Measurements from ENCODE around the gene GPHN.

GPHN gene

DNA sequence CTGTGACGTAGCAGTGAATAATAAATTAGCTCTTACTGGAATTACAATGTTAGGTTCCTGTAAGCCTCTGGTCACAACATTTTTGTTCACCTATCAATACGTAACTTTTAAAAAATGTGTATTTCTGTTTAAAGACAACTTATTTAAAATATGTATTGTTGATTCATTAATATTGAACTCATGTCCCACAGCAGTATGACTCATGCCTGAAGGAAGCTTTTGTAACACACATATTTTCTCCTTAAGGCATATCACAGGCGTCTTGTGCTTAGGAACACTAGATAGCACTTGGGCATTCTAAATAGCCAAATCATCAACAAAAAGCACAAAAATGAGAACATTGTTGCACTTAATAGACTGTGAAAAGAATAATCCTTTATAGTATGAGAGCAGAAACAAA is 92.5 kb downstream of the GPHN start:
- no peak for DNase-seq (ENCODE audit: low read depth)

DNA sequence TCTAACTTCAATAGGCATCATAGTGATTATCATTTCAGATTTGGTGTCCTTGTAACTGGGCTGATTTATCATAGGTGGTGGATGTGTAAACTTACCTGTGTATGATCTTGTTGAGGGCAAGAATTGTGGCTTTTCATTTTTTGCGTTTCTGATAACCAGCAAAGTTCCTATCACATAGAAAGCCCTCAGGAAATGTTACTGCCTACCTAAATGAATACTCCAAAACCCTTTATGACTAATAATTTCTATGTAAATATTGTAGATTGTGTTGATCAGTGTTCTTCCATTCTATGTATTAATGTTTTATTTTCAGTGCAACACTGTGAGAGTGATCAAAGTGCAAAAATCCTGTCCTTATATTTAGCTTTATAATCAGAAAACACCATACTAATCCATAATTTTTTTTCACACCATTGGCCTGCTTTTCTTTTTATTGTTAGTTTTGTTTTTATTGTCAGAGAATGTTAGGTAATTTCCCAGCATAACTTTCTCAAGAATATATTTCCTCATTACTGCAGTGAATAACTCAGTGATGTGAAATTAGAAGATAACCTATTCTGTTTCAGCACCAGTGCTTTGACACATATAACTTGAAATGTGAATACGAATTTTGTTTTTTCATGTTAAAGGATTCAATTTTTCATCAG is 94.1 kb downstream of the GPHN start:
- no peak for DNase-seq (ENCODE audit: low read depth)

DNA sequence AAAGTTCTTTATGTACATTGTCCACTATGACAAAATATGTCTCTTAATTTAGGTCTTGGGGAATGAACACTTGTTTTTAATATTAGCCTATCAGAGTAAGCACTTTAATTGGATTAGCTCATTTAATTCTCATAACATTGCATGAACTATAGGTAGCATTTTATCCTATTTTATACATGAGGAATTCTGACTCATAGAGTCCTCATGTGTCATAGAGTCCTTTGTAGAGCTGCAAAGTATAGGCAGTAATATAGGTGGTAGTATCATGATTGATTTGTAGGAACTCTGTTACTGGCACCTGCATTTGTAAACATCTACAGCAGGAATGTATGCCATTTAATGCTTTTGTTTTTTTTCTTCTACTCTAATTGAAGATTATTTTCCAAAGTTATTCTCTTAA is 96.0 kb downstream of the GPHN start:
- no peak for DNase-seq (ENCODE audit: low read depth)

DNA sequence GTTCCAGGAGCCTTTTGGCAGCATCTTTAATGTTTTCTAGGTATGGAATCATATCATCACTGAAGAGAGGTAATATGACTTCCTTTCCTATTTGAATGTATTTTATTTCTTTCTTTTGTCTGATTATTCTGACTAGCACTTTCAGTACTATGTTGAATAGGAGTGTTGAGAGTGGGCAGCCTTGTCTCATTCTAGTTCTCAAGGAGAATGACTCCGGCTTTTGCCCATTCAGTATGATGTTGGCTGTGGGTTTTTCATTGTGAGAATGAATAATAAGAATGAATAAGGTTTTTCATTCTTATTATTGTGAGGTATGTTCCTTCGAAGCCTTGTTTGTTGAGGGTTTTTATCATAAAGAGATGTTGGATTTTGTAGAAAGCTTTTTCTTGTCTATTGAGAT is 98.9 kb downstream of the GPHN start:
- DNase-seq (ENCODE audit: low read depth) = no peak

DNA sequence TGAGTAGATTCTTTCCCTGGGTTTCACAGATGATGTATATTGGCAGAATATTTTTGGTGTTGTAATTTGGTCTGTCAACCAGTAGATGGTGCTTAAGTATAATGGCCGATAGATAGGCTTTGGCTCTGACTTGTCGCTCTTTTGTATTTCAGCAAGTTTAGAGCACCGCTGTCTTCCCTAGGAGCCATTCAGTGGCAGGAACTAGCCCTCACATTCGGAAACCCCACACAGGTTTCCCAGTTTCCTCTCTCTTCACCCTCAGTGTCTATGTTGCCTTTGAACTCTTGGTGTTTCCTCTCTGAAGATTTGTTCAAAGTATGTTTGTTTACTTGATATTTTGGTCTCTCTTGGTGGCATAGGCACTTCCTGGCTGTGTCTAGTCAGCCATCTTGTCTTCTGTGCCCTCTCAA is 102.2 kb downstream of the GPHN start:
- DNase-seq (ENCODE audit: low read depth) = no peak

DNA sequence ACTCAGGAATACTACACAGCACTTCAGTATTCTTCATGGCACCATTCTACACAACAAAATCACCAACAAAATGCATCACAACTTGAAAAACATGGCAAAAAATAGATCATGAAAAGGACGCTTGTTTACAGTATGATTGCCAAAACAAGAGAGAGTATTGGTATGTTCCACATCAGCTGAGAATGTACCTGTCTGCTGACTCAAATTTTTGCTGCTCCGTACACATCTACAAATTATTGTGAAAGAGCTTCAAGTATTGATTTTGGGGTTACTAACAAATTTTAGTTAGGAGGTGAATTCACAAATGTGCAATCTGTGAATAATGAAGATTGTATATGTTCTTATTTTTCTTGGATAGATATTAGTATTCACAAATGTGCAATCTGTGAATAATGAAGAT is 105.4 kb downstream of the GPHN start:
- DNase-seq (ENCODE audit: low read depth) = no peak

DNA sequence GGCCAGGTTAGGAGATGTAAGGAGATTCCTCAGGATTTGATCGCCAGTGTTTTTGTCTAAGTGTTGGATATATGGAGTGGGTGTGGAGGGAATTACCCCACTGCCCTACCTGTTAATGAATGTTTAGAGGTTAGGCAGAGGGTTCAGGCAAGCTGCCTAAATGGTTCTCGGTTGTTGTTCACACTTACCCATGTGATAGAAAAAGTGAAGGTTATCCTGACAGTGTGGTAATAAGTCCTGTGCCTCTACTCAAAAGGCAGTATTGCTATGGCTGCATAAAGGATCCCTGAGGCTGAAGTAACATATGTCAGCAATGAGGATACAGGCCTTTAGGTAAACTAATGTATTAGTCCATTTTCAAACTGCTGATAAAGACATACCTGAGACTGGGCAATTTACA is 112.0 kb downstream of the GPHN start:
- DNase-seq (ENCODE audit: low read depth) = no peak

DNA sequence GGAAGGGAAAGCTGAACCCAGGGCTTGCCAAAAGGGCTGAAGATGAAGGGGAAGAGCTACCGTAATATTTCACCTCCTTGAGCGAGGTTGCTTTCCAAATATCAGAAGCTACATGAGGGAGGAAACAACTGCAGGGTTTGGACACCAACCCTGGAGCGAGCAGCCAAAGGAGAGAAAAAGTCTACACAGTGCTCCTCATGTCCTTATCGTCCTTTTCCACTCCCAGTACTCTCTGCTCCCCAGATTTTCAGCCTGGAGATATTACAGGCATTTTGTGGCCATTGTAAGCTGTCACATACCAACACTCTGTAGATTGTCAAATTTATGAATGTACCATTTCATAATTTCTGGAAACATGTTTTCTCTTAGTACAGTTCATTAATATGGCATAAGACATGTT is 115.9 kb downstream of the GPHN start:
- no peak for DNase-seq (ENCODE audit: low read depth)

DNA sequence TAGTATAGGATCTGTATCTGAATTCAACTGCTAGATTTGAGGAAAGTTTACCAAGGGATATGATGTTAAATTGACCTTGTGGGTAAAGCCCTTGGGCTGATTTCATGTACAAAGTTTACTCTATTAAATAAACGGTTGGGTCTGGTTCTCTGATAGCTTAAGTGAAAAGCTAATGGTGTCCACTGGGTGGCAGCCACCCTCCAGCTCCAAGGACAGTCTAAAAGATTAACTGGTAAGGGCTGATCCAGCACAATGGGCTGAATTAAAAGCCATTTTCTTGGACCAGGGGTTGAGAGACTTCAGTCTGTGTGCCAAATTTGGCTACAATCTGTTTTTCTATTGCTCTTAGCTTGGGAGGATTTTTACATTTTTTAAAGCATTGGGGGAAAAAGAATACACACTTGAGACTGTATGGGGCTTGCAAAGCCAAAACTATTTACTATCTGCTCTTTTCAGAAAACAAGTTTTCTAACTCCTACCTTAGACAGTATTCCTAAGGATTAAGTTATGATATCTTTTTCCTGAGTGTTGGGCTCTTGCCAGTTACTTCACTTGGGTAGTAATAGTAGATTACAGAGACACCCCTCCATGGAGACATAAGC is 116.5 kb downstream of the GPHN start:
- no peak for DNase-seq (ENCODE audit: low read depth)

DNA sequence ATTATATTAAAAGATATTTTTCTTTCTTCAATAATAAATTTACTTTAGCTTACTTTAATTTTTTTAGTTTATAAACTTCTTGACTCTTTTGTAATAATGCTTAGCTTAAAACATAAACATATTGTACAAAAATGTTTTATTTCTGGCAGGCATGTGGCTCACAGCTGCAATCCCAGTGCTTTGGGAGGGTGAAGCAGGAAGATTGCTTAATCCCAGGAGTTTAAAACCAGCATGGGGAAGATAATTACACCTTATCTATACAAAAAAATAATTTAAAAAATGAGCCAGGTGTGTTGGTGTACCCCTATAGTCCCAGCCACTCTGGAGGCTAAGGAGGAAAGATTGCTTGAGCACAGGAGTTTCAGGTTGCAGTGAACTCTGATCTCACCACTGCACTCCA is 120.7 kb downstream of the GPHN start:
- DNase-seq (ENCODE audit: low read depth) = no peak

DNA sequence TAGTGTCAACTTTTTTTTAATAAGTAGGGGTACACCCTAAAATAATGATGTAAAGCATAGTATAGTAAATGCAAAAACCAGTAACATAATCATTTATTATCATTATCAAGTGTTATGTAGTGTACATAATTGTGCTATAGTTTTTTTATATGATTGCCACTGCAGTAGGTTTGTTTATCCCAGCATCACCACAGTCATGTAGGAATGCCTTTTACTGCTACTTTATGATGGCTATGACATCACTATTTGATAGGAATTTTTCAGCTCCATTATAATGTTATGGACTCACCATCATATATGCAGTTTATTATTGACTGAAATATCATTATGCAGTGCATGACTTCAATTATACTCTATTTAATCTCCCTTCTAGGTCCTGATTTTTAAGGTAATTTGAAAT is 121.6 kb downstream of the GPHN start:
- no peak for DNase-seq (ENCODE audit: low read depth)

DNA sequence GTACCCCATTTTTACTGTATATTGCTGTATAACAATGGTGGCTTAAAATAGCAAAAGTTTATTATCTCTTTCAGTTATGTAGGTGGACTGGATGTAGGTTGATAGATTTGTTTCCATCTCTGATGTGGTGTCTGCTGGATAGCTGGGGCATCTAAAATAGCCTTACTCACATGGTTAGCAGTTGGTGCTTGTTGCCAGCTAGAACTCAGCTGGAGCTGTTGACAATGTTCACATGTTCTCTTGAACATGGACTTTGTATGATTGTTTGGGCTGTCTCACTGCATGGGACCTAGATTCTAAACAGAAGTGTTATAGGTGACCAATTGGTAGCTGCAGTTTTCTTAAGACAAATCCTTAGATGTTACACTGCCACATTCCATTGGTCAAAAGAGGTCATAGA is 126.9 kb downstream of the GPHN start:
- no peak for DNase-seq (ENCODE audit: low read depth)

DNA sequence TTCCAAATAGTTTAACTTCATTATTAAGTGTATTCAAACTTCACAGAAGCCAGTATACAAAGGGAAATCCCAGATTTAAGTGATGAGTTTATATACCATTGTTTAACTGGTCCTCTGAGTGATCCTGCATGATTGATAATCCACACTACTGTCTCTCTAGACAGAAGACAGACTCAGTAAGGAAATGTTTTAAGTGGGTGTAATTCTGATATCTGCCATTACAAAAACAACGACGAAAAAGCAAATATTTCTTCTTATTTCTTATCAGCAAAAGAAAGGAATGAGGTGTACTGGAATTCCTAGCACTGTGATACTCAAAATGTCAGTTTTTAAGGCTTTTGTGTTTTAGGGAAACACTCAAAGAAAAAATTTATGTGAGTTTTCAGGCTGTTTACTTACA is 127.5 kb downstream of the GPHN start:
- DNase-seq (ENCODE audit: low read depth) = no peak

DNA sequence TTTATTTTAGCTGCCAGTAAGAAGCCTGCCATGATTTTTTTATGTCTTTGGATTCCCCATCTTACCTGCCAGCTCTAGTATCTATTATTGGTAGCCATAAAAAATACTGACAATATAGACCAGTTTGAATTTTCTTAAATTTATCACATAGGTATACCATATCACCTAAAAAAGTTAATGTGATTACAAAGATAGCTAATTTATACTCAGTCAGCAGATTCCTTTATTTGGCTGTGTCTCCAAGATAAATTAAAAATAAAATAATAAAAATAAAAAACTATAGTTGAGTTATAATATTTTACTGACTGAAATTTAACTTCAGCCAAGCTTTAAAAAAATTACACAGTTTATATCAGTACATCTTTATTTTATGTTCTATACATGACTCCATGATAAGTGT is 128.3 kb downstream of the GPHN start:
- DNase-seq (ENCODE audit: low read depth) = no peak

DNA sequence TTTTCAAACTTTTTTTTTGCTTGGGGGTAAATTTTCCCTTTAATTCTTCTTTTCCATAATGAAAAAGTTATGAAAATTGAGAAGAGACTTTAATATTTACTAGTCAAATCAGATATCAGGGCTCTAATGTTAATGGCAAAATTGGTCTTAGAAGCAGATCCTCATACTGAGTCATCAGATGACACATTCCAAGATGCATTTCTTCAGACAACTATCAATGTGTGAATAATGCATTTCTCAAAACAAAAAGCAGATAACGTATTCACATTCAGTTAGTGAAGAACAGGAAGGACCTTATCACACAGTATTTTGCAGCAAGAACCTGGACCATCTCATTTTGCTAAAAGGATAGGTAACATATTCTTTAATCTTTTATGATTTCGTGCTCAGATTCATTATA is 130.7 kb downstream of the GPHN start:
- DNase-seq (ENCODE audit: low read depth) = no peak

DNA sequence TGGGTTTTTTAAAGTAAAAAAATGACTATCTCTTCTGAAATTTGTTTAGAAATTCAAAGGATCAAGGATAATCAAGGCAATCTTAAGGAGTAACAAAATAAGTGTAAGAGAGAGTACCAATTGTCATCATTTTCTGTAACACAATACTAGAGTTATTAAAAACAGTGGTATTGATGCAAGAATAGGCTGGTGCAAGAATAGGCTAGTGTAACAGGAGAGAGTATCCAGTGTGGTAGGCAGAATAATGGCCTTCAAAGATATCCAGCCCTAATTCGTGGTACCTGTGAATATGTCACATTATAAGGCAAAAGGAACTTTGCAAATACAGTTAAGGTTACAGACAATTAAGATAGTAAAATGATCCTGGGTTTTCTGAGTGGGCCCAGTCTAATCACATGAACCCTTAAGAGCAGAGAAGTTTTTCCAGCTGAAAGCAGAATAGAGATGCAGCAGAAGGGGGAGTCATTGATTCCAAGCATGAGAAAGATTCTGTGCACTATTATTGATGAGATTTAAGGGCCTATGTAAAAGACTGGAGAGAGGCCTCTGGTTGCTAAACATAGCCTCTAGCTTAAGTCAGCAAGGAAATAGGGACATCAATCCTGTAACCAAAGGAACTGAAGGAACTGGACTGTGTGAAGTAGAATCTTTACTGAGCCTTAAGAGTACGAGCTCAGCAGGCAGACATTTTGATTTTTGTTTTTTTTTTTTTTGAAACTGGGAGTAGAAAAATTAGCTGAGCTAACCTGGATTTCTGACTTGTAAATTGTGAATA is 134.1 kb downstream of the GPHN start:
- DNase-seq (ENCODE audit: low read depth) = no peak

DNA sequence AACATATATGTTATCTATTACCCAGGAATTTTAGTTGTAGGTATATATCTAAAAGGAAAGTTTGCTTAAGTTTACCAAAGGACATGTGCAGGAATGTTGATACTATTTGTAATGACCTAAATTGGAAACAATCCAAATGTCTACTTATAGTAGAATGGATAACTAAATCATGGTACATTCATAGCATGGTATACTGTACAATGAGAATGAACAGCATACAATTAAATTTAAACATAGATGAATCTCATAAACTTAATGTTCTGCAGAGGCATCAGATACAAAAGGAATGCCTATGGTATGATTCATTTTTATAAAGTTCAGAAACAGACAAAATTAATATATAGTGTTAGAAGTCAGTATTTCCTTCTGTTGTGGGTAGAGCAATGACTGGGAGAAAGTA is 135.4 kb downstream of the GPHN start:
- no peak for DNase-seq (ENCODE audit: low read depth)

DNA sequence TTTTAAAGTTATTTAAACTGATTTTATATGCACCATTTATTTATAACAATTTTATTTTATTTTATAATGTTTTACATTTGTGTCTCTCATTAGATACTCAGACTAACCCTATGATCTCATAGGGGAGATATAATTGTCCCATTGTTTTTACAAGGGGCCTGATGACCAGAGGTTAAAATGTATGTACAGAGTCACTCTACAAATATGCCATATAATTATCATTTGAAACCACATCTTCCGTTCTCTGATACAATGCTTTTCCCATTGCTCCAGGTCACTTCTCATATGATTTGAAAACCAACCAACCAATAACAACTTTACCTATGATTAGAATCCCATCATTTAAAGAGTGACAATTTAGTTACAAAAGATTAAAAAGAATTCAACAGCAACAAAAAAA is 137.8 kb downstream of the GPHN start:
- no peak for DNase-seq (ENCODE audit: low read depth)

DNA sequence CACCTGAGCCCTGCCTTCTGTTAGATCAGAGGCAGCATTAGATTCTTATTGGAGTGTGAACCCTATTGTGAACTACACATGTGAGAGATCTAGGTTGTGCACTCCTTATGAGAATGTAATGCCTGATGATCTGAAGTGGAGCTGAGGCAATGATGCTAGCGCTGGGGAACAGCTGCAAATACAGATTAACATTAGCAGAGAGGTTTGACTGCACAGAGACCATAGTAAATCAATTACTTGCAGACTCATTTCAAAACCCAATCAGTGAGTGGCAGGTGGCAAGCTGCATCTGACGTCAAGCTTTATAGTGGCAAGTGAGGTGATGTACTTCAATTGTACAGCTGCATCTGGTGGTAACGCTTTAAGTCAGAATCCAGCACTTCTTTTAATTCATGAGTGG is 141.6 kb downstream of the GPHN start:
- no peak for DNase-seq (ENCODE audit: low read depth)

DNA sequence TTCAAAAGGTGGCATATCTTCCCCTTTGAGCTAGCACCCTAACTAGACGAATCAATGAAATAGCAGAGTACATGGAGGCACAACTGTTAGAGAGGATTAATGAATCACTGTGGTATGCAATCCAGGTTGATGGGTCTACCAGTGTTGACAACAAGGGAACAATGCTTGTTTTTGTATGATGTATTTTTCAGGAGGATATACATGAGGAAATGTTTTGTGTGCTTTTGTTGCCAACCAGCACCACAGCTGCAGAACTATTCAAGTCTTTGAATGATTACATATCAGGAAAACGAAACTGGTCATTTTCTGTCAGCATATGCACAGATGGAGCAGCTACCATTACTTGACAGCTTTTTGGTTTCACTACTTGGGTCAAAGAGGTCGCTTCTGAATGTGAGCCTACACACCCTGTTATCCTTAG is 142.6 kb downstream of the GPHN start:
- no peak for DNase-seq (ENCODE audit: low read depth)

DNA sequence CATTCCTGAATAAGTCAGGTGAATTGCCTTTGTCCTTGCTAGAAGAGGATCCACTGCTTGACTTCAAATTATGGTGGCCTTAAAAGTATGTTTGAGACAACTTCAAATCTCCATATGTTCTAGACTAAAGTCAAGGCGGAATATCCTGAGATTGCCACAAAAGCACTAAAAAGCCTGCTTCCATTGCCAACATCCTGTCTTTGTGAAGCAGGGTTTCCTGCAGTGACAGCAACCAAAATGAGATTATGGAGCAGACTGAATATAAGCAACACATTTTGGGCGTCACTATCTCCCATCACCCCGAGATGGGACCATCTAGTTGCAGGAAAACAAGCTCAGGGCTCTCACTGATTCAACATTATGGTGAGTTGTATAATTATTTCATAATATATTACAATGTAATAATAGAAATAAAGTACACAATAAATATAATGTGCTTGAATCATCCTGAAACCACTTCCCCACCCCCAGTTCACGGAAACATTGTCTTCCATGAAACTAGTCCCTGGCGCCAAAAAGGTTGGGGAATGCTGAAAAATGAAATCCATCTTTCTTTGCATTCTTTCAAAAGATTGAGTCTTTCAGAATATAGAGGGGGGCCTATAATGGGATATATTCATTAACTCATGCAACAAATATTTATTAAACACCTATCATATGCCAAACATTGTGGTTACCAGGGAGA is 143.7 kb downstream of the GPHN start:
- no peak for DNase-seq (ENCODE audit: low read depth)

DNA sequence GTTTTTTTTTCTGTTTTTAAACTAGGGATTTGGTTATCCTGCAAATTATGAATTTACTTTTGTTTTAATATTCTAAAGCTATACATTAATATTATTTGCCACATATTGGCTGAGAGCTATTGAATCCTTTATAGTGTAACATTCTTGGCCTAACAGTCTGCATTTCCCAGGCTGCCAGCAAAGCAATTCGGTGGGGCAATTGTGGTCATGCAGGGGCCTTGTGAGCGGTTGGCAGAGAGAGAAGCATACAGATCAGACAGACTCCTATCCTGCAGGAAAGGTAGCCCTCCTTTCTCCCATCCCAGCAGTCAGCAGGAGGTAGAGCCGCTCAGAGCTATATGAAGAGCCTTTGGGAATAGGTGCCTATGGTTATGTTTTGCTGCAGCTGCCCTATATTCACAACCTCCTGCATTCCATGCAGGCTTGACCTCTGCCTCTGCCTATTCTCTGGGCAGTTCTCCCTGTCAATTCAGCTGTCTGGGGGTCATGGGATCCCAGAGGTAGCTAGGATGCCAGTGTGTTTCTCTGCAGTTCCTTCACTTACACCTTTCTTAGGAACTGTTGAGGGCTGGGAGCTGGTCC is 144.7 kb downstream of the GPHN start:
- no peak for DNase-seq (ENCODE audit: low read depth)

DNA sequence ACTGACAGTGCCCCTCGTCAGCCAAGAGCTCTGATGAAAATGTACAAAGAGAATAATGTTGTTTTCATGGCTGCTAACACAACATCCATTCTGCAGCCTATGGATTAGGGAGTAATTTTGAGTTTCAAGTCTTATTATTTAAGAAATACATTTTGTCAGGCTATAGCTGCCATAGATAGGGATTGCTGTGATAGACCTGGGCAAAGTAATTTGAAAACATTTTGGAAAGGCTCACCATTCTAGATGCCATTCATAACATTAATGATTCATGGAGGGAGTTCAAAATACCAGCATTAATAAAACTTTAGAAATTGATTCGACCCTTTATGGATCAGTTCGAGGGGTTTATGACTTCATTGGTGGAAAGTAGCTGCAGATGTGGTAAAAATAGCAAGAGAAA is 149.8 kb downstream of the GPHN start:
- no peak for DNase-seq (ENCODE audit: low read depth)

Measured in stimulated activated CD8-positive, alpha-beta memory T cell treated with anti-CD3 and anti-CD28 coated beads, Interleukin-12 subunit alpha, Interleukin-12 subunit beta, amount 100 ng/mL, for 1 hour (primary cell).